ENCODE measurements around the gene USH1G.

Gene USH1G

DNA sequence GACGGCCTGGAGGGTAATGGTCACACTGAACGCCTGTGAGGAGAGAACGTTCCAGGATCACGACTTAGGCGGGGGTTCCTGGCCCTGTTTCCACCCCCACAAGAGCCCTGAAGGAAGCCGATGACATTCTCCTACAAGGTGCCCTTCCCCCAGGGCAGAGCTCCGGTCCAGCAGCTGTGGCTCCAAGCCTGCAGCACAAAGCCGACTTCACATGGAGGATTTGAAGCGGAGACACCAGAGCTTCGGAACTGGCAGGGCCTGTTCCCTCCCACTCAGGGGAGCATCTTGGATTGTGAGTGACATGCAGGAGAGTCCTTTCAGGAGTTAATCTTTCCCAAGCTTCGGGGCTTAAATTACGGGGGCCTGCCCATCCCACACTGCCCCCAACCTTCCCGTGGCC lies 34.6 kb downstream of the USH1G start:
- Histone ChIP-seq H3K27ac (ENCODE audit: poor library complexity, severe bottlenecking) (no peak overlapping the region), H3K27me3 (ENCODE audit: insufficient read depth, poor library complexity, severe bottlenecking) (peaks cover 13% of the 10 kb centered on the region), H3K9me3 (ENCODE audit: severe bottlenecking) (no peaks in the 10 kb centered on the region), H3K4me3 (ENCODE audit: severe bottlenecking) (no peak overlapping the region), H3K4me1 (ENCODE audit: insufficient read depth, poor library complexity, severe bottlenecking) (no peaks in the 10 kb centered on the region), H3K36me3 (ENCODE audit: low read depth) (no peaks in the 10 kb centered on the region)
- DNase-seq (ENCODE audit: low spot score): no peak
- TF ChIP-seq, protein P1, sequence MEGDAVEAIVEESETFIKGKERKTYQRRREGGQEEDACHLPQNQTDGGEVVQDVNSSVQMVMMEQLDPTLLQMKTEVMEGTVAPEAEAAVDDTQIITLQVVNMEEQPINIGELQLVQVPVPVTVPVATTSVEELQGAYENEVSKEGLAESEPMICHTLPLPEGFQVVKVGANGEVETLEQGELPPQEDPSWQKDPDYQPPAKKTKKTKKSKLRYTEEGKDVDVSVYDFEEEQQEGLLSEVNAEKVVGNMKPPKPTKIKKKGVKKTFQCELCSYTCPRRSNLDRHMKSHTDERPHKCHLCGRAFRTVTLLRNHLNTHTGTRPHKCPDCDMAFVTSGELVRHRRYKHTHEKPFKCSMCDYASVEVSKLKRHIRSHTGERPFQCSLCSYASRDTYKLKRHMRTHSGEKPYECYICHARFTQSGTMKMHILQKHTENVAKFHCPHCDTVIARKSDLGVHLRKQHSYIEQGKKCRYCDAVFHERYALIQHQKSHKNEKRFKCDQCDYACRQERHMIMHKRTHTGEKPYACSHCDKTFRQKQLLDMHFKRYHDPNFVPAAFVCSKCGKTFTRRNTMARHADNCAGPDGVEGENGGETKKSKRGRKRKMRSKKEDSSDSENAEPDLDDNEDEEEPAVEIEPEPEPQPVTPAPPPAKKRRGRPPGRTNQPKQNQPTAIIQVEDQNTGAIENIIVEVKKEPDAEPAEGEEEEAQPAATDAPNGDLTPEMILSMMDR (IDR thresholded peaks at IDR 0.05; ENCODE audit: poor library complexity, severe bottlenecking): no peak
- ATAC-seq (ENCODE audit: low read depth): no peak

DNA sequence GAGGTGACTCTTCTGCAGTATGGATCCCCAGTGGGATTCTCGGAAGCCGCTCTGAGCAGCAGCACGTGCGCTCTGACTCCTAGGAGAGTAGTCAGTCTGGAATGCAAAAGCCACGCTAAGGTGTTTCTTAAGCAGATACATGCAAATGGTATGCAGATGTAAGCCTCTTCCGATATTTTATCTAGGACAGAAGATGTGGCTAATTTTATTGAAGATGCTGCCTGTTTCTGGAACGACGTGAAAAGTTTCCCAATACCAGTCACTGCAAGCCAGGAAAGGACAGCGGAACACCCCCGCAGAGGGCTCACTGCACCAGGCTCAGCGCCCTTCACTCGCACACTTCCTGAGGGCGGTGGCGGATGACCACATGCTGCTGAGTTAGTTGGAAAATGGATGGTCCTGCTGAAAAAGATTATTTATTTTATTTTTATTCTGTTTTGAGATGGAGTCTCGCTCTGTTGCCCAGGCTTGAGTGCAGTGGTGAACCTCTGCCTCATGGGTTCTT lies 39.8 kb downstream of the USH1G start:
- no peak for DNase-seq (ENCODE audit: low spot score)
- TF ChIP-seq, protein P1 (IDR thresholded peaks at IDR 0.05; ENCODE audit: poor library complexity, severe bottlenecking): no peak
- Histone ChIP-seq H3K4me1 (ENCODE audit: insufficient read depth, poor library complexity, severe bottlenecking) (peaks cover 3% of the 10 kb centered on the region), H3K36me3 (ENCODE audit: low read depth) (no peaks in the 10 kb centered on the region), H3K4me3 (ENCODE audit: severe bottlenecking) (no peak overlapping the region), H3K9me3 (ENCODE audit: severe bottlenecking) (no peaks in the 10 kb centered on the region), H3K27me3 (ENCODE audit: insufficient read depth, poor library complexity, severe bottlenecking) (no peaks in the 10 kb centered on the region), H3K27ac (ENCODE audit: poor library complexity, severe bottlenecking) (no peak overlapping the region)
- ATAC-seq (ENCODE audit: low read depth): no peak

GRCh38 chr17:74882517-74883240 lies 40.4 kb downstream of the USH1G start:
- ATAC-seq (ENCODE audit: low read depth): no peak
- Histone ChIP-seq H3K36me3 (ENCODE audit: low read depth) (no peaks in the 10 kb centered on the region), H3K4me1 (ENCODE audit: insufficient read depth, poor library complexity, severe bottlenecking) (peaks cover 6% of the 10 kb centered on the region), H3K9me3 (ENCODE audit: severe bottlenecking) (no peaks in the 10 kb centered on the region), H3K4me3 (ENCODE audit: severe bottlenecking) (no peak overlapping the region), H3K27me3 (ENCODE audit: insufficient read depth, poor library complexity, severe bottlenecking) (no peaks in the 10 kb centered on the region), H3K27ac (ENCODE audit: poor library complexity, severe bottlenecking) (no peak overlapping the region)
- DNase-seq (ENCODE audit: low spot score): no peak
- TF ChIP-seq, protein P1 (IDR thresholded peaks at IDR 0.05; ENCODE audit: poor library complexity, severe bottlenecking): no peak

DNA sequence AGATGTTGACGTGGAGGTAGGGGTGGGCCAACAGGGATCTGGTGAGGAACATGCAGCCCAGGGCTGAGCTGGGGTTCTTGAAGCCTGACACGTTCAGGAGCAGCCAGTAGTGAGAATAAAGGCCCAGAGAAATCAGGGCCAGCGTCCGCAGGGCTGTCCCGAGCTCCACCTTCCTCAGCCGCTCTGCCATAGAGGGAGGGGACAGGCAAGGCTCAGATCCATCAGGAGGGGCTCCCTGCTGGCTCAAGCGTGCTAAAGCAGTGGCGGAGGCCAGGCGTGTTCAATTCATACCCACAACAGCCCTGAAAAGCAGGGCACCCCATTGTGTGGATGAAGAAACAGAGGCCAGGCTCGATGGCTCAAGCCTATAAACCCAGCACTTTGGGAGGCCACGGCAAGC lies 42.0 kb downstream of the USH1G start:
- Histone ChIP-seq H3K4me1 (ENCODE audit: insufficient read depth, poor library complexity, severe bottlenecking) (peaks cover 6% of the 10 kb centered on the region), H3K36me3 (ENCODE audit: low read depth) (no peaks in the 10 kb centered on the region), H3K27me3 (ENCODE audit: insufficient read depth, poor library complexity, severe bottlenecking) (no peaks in the 10 kb centered on the region), H3K4me3 (ENCODE audit: severe bottlenecking) (no peak overlapping the region), H3K27ac (ENCODE audit: poor library complexity, severe bottlenecking) (no peak overlapping the region), H3K9me3 (ENCODE audit: severe bottlenecking) (no peaks in the 10 kb centered on the region)
- ATAC-seq (ENCODE audit: low read depth): no peak
- TF ChIP-seq, protein P1 (IDR thresholded peaks at IDR 0.05; ENCODE audit: poor library complexity, severe bottlenecking): no peak
- DNase-seq (ENCODE audit: low spot score): no peak

- Histone ChIP-seq H3K9me3 (ENCODE audit: severe bottlenecking) (no peaks in the 10 kb centered on the region), H3K4me3 (ENCODE audit: severe bottlenecking) (no peak overlapping the region), H3K4me1 (ENCODE audit: insufficient read depth, poor library complexity, severe bottlenecking) (peaks cover 6% of the 10 kb centered on the region), H3K36me3 (ENCODE audit: low read depth) (no peaks in the 10 kb centered on the region), H3K27me3 (ENCODE audit: insufficient read depth, poor library complexity, severe bottlenecking) (no peaks in the 10 kb centered on the region), H3K27ac (ENCODE audit: poor library complexity, severe bottlenecking) (no peak overlapping the region)
- ATAC-seq (ENCODE audit: low read depth) (no peak), DNase-seq (ENCODE audit: low spot score) (no peak)
- TF ChIP-seq, protein P1 (IDR thresholded peaks at IDR 0.05; ENCODE audit: poor library complexity, severe bottlenecking): no peak
These were observed 43.7 kb downstream of the USH1G start for GRCh38 chr17:74879308-74879707.

Data from RWPE2 (cell line).